HG02571 (cell line): ENCODE results near the gene ADAMTS2.

Experiments
- ATAC-seq: cut with Tn5 transposase; IDR thresholded peaks from one replicate; pipeline ENCODE4 v1.9.1; 2021; ENCODE audit warnings: mild to moderate bottlenecking, moderate library complexity; ENCODE audit not compliant: unreplicated experiment

ADAMTS2 gene

DNA sequence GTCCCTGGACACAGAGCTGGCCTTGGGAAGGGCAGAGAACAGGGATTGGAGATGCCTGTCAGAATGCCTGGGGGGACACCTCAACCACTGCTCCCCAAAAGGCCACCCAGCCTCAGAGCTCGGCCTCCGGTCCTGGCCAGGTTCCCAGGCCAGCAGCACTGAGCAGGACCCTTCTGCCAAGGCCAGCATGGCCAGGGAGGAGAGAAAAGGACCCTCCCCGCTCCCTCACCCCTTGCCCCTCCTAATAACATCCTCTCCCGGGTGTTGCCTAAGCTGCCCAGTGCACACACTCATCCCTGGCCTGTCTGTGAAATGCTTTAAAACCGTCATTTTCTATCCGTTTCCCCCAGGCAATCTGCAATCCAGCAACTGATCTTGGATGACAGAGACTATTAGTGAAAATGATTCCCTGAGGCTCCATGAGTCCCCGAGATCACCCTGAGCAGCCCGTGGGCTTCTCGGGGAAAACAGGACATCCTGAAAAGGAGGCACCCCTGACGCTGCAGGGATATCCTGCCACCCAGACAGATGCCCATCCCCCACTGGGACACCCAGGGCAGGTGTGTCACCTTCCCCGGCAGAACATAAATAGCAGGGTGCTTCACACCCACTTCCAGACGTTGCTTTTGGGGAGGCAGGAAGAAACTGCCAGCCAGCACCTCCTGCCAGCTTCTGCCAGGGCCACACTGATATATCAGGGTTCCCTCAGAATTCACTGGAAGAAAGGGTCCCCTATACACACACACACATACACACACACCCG is 75.3 kb downstream of the ADAMTS2 start:
- no peak for ATAC-seq

DNA sequence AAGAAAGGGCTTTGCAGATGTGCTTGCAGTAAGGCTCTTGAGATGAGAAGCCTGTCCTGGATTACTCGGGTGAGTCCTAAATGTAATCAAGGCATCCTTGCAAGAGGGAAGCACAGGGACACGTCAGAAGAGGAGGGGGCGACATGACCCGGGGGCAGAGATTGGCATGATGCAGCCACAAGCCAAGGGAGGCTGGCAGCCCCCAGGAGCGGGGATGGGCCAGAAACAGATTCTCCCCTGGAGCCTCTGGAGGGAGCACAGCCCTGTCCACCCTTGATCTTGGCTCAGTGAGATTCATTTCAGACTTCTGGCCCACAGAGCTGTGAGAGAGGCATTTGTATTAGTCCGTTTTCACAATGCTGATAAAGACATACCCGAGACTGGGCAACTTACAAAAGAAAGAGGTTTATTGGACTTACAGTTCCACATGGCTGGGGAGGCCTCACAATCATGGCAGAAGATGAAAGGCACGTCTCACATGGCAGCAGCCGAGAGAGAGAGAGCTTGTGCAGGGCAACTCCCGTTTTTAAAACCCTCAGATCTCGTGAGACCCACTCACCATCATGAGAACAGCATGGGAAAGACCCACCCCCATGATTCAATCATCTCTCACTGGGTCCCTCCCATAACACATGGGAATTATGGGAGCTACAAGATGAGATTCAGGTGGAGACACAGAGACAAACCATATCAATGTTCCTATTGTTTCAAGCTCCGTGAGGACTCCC is 76.1 kb downstream of the ADAMTS2 start:
- ATAC-seq = no peak

DNA sequence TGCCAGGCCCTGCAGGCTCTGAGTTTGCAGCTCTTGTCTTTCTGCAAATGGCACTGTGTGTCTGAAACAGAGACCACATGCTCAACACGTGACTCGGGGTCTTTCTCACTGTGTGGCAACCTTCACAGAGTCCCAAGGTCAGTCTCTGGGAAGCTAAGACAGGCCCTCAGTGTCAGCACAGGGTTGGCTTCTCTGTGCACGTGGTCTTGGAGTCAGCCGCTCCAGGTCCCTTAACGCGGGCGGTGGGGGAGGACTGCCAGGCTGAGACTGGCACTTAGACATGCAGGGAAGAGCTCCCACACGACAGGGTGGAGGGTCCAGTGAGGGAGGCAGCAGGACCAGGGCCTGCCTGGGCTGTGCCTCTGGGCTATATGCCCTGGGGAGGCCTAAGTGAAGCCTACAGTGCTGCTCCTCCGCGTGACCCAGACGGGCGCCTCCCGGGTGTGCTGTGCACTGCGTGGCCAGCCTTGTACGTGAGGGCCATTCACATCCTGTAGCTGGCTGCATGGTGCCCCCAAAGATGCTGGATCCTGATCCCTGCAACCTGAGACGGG is 76.8 kb downstream of the ADAMTS2 start:
- no peak for ATAC-seq

DNA sequence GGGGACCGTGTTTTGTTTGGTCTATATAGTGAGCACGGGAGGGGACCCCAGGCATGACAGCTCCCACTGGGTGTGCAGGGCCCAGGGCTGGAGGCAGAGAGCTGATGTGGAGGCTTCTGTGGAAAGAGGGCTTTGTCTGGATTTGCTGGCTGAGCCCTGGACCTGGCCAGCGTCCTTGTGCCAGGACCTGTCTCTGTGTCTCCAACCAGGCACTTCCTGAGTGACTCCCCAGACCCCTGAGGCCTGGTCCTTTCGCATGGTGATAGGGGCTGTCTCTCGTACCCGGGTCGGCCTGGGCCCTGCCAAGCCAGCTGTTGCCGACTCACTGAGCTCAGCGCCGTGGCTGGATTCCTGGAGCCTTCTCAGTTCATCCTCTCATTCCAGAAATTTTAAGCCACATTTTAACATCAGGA is 77.6 kb downstream of the ADAMTS2 start:
- no peak for ATAC-seq

DNA sequence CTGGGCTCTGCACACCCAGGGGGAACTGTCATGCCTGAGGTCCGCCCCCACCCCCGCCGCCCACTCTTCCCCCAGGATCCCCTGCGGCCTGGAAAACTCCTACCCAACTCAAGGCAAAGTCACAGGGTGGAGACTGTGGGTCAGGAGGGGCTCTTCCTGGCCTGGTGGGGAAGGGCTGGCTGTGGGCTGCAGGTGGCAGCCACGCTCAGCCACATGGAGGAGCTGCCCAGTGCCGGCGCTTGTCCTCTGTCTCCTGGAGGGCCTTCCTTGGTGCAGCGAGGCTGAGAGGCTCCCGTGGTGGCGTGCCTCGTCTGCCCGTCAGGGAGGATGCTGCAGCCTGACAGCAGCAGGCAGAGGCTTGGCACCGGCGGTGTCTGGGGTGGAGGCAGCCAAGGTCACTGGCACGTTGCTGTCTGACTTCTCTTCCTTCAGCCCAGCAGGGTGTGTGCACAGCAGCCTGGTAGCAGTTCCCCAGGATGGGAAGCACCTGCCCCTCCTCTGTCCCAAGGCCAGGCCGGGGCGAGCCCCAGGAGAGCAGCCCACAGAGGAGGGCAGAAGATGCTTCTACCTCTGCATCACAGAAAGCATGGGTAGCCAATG is 78.1 kb downstream of the ADAMTS2 start:
- no peak for ATAC-seq

DNA sequence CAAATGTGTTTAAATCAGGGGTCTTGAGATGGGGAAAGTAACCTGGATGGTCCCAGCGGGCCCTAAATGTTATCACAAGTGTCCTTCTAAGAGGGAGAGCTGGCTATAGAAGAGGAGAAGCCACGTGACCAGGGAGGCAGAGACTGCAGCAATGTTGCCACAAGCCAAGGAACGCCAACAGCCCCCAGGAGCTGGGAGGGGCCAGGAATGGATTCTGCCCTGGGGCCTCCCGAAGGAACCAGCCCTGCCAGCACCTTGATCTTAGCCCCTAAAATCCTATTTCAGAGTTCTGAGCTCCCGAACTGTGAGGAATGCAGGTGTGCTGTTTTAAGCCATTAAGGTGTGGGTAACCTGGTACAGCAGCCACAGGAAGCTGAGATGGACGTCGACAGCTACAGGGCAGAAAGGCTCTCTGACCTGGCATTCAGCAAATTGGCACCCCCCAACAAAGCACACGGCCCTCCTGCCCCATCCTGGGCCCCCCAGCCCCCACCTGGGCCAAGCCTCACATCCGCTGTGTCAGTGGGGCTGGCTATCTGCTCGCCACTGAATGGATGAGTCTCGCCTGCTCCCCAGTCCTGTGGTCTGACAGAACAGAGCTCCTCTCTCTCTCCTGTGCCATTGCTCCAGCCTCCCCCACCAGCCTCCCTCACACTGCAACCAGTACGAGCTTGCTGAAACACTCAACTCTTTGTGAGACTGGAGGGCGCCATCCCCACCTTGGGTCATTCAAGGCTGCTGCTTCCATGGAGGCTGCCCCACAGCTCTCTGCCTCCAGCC is 78.8 kb downstream of the ADAMTS2 start:
- no peak for ATAC-seq

DNA sequence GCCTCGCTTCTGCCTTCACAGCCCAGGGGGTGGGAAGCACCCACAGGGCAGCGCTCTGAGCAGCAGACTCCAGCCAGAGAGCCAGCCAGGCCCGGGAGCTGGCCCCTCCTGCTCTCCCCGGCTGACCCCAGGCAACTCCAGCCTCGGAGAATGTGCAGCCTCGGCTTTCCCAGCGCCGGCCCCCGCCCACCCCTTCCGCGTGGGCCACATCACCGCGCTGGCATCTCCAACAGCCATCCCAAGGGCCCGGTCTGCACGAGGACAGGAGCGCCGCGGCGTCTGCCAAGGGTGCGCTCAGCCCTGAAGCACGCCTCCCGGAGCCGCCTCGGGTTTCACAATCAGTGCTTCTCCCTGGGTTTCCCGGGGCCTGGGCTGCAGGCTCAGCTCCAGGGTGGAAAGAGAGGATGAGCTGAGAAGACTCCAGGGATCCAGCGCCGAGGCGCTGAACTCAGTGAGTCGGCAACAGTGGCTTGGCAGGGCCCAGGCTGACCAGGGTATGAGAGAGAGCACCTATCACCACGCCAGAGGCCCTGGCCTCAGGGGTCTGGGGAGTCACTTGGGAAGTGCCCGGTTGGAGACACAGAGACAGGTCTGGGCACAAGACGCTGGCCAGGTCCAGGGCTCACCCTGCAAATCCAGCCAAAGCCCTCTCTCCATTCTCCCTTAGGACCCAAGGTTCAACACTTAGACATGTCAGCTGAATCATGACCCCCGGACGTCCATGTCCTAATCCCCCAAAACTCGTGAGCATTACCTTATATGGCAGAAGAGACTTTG is 79.6 kb downstream of the ADAMTS2 start:
- no peak for ATAC-seq

DNA sequence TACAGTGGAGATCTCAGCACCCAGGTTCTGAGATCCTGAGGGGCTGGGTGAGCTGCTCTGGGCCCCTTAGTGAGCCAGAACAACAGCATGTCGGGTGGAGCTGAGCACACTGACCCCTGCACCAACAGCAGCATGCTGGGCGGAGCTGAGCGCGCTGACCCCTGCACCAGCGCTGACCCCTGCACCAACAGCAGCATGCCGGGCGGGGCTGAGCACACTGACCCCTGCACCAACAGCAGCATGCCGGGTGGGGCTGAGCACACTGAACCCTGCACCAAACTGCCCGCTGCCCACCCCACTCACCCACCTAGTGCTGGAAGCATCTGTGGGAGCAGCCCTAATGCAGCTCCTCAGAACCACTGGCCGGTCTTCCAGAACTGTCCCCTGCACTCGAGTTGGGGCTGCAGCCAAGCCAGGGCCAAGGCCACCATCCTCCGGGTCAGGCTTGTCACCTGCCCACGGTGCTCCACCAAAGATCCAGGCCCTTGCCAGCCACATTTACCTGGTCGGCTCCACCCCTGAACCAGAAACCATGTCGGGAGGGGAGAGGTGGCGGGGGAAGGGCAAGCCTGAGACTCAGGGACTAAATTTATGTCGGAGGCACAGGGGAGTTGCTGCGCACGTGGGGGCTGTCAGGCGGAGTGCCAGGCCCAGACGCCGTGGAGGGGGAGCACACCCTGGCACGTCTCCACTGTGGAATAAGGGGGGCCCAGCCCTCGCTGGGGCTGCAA is 80.3 kb downstream of the ADAMTS2 start:
- no peak for ATAC-seq

DNA sequence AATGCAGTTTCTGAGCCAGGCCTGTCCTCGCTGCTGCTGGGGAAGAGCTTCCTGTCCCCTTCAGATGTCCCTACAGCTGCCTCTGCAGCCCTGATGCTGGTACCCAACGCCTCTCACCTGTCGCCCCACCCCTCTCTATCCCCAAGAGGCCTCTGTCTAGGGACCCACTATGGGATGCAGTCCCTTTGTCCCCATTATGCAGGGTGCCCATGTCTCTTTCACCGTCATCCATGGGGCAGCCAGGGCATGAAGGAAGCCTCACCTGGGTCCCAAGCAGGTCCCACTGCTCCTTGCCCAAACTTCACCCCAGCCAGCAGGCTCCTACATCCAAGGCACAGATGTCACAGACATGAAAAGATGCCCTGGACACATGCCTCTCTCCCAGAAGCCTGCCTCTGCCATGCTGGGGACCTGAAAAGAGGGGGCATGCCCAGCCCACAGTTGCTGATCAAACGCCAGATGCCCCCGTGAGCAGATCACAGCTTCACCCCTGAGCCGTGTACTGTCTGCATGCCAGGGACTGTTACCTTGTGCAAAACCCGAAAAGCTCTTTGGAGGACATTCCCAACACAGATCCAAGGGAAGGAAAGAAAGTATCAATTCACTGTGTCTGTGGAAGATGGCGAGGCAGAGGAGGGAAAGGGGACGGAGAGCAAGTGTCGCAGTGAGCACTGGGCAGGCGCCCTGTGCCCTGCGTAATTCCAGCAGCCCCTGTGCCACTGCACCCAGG is 81.0 kb downstream of the ADAMTS2 start:
- ATAC-seq = no peak

DNA sequence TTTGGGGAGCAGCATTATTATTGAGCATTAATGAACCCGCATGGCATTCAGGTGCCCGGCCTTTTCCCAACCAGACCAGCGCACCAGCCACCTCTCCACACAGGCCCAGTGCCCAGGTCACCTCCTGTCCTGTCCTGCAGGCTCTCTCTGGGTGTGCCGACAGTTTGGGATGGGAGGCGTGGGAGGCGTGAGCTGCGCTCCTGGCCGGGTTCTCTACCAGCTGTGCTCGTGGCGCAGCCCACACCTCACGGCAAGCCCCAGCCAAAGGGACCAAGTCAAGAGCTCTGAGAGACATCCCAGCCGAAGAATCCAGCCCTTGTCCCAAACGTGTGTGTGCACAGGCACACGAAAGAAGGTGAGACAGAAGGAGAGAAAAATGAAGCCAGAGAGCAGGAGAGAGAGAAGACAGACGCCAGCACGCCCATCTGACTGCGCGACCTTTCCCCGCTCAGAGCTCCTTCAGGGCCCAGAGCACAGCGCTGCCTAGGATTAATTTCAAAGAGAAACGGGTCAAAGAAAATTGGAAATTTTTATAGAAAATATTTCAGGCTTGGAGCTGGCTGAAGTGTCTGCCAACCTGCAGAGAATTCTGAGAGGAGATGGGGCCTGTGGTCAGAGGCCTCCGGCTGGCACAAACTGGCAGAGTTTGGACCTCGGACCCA is 81.7 kb downstream of the ADAMTS2 start:
- no peak for ATAC-seq

DNA sequence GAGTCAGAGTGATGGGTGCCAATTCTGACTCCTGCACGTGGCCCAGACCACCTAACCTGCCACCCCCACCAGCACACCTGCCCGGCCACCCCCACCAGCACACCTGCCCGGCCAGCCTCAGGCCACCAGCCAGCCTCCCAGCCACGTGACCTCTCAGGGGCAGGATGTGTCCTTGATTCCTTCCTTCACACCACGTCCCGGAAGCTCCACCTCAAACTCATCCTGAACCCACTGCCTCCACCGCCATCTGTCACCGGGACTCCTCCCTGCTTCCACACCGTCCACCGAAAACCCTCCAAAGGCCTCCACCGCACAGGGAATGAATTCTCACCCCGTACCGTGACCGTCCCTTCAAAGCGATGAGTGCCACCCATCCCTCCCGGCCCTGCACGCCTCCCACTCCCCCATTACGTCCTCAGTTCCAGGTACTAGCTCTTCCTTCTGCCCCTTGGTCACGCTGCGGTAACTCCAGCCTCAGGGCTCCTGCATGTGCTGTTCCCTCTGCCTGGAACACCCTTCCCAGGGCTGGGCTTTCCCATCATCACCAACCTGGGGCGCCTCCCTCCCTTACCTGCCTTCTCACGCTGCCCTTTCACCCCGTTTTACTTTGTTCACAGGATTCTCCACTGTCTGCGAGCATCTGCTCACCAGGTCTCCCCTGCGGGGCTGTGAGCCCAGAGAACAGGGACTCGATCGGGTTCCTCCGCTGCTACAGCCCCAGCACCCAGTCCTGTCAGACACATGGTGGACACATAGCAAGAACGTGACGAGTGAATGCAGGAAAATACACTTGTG is 82.9 kb downstream of the ADAMTS2 start:
- no peak for ATAC-seq

DNA sequence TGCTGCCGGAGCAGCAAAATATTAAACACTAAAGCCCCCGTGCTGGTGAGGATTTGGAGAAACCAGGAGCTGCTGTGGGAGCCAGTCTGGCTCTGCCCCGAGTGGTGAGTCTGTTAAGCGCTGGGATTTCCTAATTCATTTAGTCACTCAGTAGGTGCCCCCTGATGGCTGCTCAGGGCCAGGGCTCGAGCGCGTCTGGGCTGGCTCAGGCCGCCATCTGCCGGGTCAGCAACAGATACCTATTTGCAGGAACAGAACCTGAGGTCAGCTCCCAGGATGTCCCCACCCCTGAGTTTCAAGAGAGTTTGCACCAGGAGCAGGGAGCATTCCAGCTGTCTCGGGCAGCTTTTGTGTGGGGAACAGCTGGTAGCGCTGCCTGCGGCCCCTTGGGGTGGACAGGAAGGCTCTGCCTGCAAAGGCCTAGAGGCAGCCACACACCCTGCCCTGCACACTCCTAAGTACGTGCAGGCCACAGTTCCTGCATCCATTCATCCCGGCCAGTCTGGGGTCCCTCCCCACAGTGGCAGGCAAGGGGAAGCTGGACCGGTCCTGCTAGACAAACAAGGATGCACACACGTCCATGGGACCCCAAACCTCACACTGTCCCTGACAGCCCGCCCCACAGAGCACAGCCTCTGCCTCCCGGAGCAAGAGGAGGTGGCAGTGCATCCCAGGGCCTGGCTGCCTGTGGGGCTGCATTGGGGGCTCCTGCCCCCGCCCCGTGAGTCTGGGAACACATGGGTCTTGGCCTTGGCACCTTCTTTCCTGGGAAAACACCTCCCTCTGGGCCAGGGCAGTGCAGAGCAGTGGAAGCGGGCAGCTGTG is 83.7 kb downstream of the ADAMTS2 start:
- ATAC-seq = no peak

DNA sequence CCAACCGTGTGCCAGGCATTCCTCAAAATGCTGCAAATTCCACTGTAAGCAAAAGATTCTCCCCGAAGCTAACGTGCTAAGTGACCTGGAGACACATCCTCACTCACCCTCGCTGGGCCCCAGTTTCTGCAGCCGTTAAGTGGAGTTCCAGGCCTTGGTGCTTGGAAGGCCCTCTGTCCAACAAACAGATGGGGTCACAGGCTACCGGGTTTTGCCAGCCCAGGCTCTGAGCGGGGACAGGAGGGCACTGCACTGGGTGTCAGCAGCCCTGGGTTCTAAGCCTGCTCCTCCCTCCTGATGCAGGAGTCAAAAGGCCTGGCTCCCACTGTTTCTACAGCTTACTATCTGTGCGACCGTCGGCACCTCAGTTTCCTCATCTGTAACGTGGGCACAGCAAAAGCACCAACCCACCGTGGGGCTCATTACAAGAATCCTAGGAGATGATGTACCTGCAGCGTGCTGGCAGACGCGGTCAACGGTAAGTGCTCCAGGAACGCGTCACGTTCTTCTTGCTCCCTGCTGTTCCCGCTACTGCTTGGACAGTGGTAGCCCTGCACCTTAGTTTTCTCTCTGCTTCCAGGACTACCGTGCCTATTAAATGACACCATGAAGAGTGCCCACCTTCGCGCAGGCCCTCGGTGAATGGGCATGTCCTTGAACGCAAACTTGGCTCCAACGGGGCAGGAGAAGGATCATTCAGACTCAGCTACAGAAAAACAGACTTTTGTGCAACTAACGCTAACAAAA is 84.8 kb downstream of the ADAMTS2 start:
- ATAC-seq = no peak

DNA sequence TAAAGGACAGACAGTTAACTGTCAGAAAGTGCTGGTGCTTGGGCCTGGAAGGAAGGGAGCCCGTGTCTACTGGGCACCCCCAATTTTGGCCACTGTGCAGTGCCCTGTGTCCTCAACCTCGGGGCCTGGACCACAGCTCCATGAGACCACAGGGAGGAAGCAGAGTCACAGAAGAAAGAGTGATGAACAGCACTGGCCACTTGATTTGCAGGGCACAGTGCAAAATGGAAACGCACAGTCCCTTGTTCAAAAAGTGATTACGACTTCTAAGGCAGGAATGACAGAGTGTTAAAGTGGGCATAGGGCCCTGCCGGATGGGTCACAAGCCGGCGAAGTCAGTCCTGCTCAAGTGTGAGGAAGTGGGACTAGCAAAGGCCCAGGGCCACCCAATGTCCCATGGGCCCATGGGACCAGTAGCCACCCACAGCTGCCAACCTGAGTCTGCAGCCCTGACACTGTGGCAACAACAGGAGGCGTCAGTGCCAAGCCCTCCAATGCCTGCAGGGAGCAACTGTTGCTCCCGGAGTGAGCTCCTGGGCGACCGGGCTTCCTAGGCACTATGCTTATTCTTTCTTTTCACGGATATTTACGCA is 85.4 kb downstream of the ADAMTS2 start:
- no peak for ATAC-seq

DNA sequence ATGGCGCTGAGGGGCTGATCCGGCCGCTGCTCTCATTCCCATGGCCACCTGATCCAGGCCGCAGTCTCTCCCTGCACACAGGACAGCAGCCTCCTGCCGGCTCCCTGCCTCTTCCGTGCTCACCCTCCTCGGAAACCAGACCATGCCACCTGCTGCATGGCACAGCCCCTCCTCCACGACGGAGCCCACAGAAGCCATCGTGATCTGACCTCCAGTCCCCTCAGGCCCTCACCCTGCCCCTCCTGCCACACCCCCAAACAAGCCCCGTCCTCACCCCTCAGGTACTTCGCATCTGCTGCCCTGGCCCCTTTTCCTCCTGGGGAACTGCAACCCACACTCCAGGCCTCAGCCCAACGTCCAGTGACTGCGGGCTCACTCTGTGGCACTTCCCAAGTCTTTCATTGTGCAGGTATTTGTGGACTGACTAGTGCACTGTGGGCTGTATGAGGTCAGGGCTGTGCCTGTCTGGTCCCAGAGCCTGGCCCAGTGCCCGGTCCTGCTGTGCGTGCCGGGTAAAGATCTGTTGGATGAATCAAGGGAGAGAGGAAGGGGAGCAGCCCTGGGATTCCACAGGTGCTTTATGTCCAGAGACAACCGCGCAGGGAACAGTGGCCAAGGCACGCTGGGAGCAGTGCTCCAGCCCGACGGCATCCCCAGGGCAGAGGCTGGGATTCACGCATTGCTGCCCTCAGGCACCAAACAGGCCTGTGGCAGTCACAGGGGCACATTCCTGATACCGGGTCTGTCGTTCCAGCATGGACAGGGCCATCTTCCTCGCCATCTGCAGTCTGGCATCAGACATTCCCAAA is 86.1 kb downstream of the ADAMTS2 start:
- no peak for ATAC-seq
